RKO (cell line): Measurements from ENCODE around the gene EFL1.
"Not testable (repeated sequence)": the region's sequence is repeated elsewhere in the genome, so short reads cannot be mapped to it uniquely, and the experiment has no call there.

Experiments used
- DNase-seq: peaks from one replicate; pipeline ENCODE4 v3.0.0-alpha.2; 2016; ENCODE audit warnings: low spot score

Gene EFL1

GRCh38 chr15:82275410-82275809 lies 12.9 kb upstream of the EFL1 start:
- no peak for DNase-seq

- no peak for DNase-seq
These were observed 9.6 kb upstream of the EFL1 start for GRCh38 chr15:82272154-82272553.

GRCh38 chr15:82268454-82268853 lies 5.9 kb upstream of the EFL1 start:
- DNase-seq = not testable (repeated sequence)

- DNase-seq = not testable (repeated sequence)
These were observed 4.6 kb upstream of the EFL1 start for GRCh38 chr15:82267137-82267536.

GRCh38 chr15:82263350-82263749 lies 816 bp upstream of the EFL1 start:
- DNase-seq = peak; percentile 16

GRCh38 chr15:82261566-82262421 lies 740 bp downstream of the EFL1 start:
- DNase-seq = peak; percentile 90

GRCh38 chr15:82248261-82248660 lies 14.3 kb downstream of the EFL1 start:
- not testable (repeated sequence) for DNase-seq

GRCh38 chr15:82245956-82246355 lies 16.6 kb downstream of the EFL1 start:
- DNase-seq = not testable (repeated sequence)

GRCh38 chr15:82243644-82244043 lies 18.9 kb downstream of the EFL1 start:
- DNase-seq = not testable (repeated sequence)

- peak; percentile 24 for DNase-seq
These were observed 20.6 kb downstream of the EFL1 start for GRCh38 chr15:82241836-82242499.

- no peak for DNase-seq
These were observed 22.7 kb downstream of the EFL1 start for GRCh38 chr15:82239685-82240391.

GRCh38 chr15:82237944-82238534 lies 24.5 kb downstream of the EFL1 start:
- DNase-seq = not testable (repeated sequence)

GRCh38 chr15:82231842-82232241 lies 30.7 kb downstream of the EFL1 start:
- no peak for DNase-seq

- no peak for DNase-seq
These were observed 31.3 kb downstream of the EFL1 start for GRCh38 chr15:82231233-82231632.

- no peak for DNase-seq
These were observed 33.8 kb downstream of the EFL1 start for GRCh38 chr15:82228750-82229149.

- peak; percentile 11 for DNase-seq
These were observed 41.0 kb downstream of the EFL1 start for GRCh38 chr15:82221535-82221934.

GRCh38 chr15:82216092-82216491 lies 46.4 kb downstream of the EFL1 start:
- DNase-seq = not testable (repeated sequence)

- DNase-seq = not testable (repeated sequence)
These were observed 50.3 kb downstream of the EFL1 start for GRCh38 chr15:82212201-82212600.

GRCh38 chr15:82210066-82210597 lies 52.4 kb downstream of the EFL1 start:
- DNase-seq = not testable (repeated sequence)

- not testable (repeated sequence) for DNase-seq
These were observed 58.0 kb downstream of the EFL1 start for GRCh38 chr15:82204575-82204974.

GRCh38 chr15:82197733-82198594 lies 64.6 kb downstream of the EFL1 start:
- peak; percentile 51 for DNase-seq
